ENCODE data around the gene MYPOP. TPM values are rescaled to one million over a fixed set of nuclear protein-coding genes. Genes with fewer than 3 reads are reported as not detected.

MYPOP gene
- total and polyA plus RNA-seq, 2 of the 13 experiments (the other 11 are each of a cell fraction or from before 2014, with no cell fraction given) = 2.3 to 2.7 TPM

GRCh38 chr19:45882652-45883585, 19.5 kb downstream of the MYPOP start (continued):
- TF ChIP-seq PCBP2 (optimal IDR thresholded peaks at IDR 0.05; ENCODE audit: low read depth, low read length, poor library complexity, severe bottlenecking) (no peak), SCMH1 (CRISPR knock-in tag; IDR thresholded peaks at IDR 0.05; ENCODE audit: borderline replicate concordance) (no peak), ZNF614 (CRISPR knock-in tag; IDR thresholded peaks at IDR 0.05; ENCODE audit: borderline replicate concordance) (peak; percentile 4; the same call in 1 of the 2 replicates), DNMT3B (CRISPR knock-in tag; conservative IDR thresholded peaks at IDR 0.05) (0 out of 2 replicates have a peak, but pooled peaks have one; percentile 16), ISL2 (CRISPR knock-in tag; IDR thresholded peaks at IDR 0.05) (peak; percentile 80; the same call in 1 of the 2 replicates), RBM22 (optimal IDR thresholded peaks at IDR 0.05; ENCODE audit: low read length) (peak; percentile 91), HDAC6 (IDR thresholded peaks at IDR 0.05; ENCODE audit: low read depth, low read length) (no peak), RELA (CRISPR knock-in tag; IDR thresholded peaks at IDR 0.05) (0 out of 2 replicates have a peak, but pooled peaks have one; percentile 77), SOX13 (IDR thresholded peaks at IDR 0.05) (no peak), SOX13 (CRISPR knock-in tag; conservative IDR thresholded peaks at IDR 0.05 in 1 of 2, IDR thresholded peaks at IDR 0.05 in 1 of 2) (peak in 1 of 2 experiments; percentile 81; a peak in 2 of 4 replicates), NKX3-1 (CRISPR knock-in tag; IDR thresholded peaks at IDR 0.05) (peak; percentile 65; the same call in 1 of the 2 replicates), NFATC3 (CRISPR knock-in tag; IDR thresholded peaks at IDR 0.05) (no peak), ZNF839 (CRISPR knock-in tag; IDR thresholded peaks at IDR 0.05; ENCODE audit: borderline replicate concordance) (no peak; the same call in 1 of the 2 replicates), BRD4 (CRISPR knock-in tag; IDR thresholded peaks at IDR 0.05) (peak; percentile 52), ZNF563 (CRISPR knock-in tag; IDR thresholded peaks at IDR 0.05) (no peak), MTA1 (CRISPR knock-in tag; IDR thresholded peaks at IDR 0.05; ENCODE audit: borderline replicate concordance) (peak; percentile 80; the same call in 1 of the 2 replicates), ZNF121 (CRISPR knock-in tag; IDR thresholded peaks at IDR 0.05) (peak; percentile 84), NBN (conservative IDR thresholded peaks at IDR 0.05) (no peak), ZNF20 (CRISPR knock-in tag; IDR thresholded peaks at IDR 0.05) (no peak), MAFK (conservative IDR thresholded peaks at IDR 0.05 in 1 of 2, IDR thresholded peaks at IDR 0.05 in 1 of 2; ENCODE audit: low read length in 2 of 2) (no peak), ZNF329 (CRISPR knock-in tag; IDR thresholded peaks at IDR 0.05; ENCODE audit: low read depth) (peak; percentile 86; the same call in 1 of the 2 replicates)
- TF ChIP-seq, protein P1, sequence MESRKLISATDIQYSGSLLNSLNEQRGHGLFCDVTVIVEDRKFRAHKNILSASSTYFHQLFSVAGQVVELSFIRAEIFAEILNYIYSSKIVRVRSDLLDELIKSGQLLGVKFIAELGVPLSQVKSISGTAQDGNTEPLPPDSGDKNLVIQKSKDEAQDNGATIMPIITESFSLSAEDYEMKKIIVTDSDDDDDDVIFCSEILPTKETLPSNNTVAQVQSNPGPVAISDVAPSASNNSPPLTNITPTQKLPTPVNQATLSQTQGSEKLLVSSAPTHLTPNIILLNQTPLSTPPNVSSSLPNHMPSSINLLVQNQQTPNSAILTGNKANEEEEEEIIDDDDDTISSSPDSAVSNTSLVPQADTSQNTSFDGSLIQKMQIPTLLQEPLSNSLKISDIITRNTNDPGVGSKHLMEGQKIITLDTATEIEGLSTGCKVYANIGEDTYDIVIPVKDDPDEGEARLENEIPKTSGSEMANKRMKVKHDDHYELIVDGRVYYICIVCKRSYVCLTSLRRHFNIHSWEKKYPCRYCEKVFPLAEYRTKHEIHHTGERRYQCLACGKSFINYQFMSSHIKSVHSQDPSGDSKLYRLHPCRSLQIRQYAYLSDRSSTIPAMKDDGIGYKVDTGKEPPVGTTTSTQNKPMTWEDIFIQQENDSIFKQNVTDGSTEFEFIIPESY (CRISPR knock-in tag; IDR thresholded peaks at IDR 0.05) = peak; percentile 94
- TF ChIP-seq, protein P2, sequence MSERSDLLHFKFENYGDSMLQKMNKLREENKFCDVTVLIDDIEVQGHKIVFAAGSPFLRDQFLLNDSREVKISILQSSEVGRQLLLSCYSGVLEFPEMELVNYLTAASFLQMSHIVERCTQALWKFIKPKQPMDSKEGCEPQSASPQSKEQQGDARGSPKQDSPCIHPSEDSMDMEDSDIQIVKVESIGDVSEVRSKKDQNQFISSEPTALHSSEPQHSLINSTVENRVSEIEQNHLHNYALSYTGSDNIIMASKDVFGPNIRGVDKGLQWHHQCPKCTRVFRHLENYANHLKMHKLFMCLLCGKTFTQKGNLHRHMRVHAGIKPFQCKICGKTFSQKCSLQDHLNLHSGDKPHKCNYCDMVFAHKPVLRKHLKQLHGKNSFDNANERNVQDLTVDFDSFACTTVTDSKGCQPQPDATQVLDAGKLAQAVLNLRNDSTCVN (CRISPR knock-in tag; IDR thresholded peaks at IDR 0.05; ENCODE audit: borderline replicate concordance) = no peak
- TF ChIP-seq, protein P3, sequence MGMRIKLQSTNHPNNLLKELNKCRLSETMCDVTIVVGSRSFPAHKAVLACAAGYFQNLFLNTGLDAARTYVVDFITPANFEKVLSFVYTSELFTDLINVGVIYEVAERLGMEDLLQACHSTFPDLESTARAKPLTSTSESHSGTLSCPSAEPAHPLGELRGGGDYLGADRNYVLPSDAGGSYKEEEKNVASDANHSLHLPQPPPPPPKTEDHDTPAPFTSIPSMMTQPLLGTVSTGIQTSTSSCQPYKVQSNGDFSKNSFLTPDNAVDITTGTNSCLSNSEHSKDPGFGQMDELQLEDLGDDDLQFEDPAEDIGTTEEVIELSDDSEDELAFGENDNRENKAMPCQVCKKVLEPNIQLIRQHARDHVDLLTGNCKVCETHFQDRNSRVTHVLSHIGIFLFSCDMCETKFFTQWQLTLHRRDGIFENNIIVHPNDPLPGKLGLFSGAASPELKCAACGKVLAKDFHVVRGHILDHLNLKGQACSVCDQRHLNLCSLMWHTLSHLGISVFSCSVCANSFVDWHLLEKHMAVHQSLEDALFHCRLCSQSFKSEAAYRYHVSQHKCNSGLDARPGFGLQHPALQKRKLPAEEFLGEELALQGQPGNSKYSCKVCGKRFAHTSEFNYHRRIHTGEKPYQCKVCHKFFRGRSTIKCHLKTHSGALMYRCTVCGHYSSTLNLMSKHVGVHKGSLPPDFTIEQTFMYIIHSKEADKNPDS (CRISPR knock-in tag; IDR thresholded peaks at IDR 0.05) = no peak
